ENCODE data around the gene SCD5.

DNA sequence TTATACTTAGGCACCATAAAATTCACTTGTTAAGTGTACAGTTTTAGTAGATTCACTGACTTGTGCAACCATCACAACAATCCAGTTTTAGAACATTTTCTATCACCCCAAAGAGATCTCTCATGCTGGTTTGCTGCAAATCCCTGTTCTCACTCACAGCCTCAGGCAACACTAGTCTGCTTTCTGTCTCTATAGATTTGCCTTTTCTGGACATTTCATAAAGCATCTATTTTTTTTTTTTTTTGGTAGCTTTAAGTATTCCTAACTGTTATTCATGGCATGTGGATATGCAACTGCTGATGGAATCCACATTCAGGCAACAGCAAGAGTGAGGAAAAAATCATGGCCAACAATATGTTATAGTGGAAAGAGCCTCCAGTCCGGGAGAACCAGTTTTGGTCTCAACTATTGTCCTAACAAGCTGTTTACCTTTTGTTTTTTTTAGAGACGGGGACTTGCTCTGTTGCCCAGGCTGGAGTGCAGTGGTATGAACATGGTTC is 209.8 kb downstream of the SCD5 start:
- TF ChIP-seq EZH2phosphoT487 (IDR thresholded peaks at IDR 0.05) (no peak), EZH2 (IDR thresholded peaks at IDR 0.05) (no peak)
